K562 (cell line): ENCODE measurements around the gene SCUBE1. TPM values are rescaled to one million over a fixed set of nuclear protein-coding genes. Genes with fewer than 3 reads are reported as not detected.

Experiments used
- ATAC-seq: fragments of 200-7000 bp; cut with Tn5 transposase; 3 replicates; pipeline ENCODE4 v1.9.1; 2020; ENCODE audit warnings: moderate library complexity
- BruUV-seq: library from RNA; stranded (reverse); fragments of 400-500 nt; replicated peaks from 2 replicates; lab custom pipeline; 2021; lab: Mats Ljungman, UMichigan
- CTCF ChIA-PET: fragments of 300-600 bp; formaldehyde crosslinking; extraction: SDS; loops from one replicate; lab custom pipeline; 2021; ENCODE audit warnings: low intra/inter-chr PET ratio; lab: Yijun Ruan, JAX
- POLR2A ChIA-PET: fragments of 300-600, 350-650 bp; sonication (Branson Sonifier 250); formaldehyde crosslinking; extraction: SDS; loops from one replicate; lab custom pipeline; 2021; ENCODE audit warnings: antibody characterized with exemption, inconsistent platforms; lab: Yijun Ruan, JAX
- DNase-seq, 4 experiments: peaks; one replicate each; pipeline versions ENCODE4 v3.0.0 to v3.0.0-alpha.2; 2011 to 2018; ENCODE audit warnings: low spot score in 3 of 4, mixed read lengths in 3 of 4; ENCODE audit errors: extremely low read depth in 1 of 4
- FAIRE-seq: peaks from 2 replicates; lab custom pipeline; 2011; peaks lifted over from hg19 to GRCh38; lab: Jason Lieb, UNC
- H2AFZ ChIP-seq: 2 replicates; pipeline ENCODE4 v1.6.0; 2011; ENCODE audit warnings: low read depth, low read length, control low read depth, inconsistent platforms
- H3K27ac ChIP-seq: fragments of 200-600 bp; 3 replicates; pipeline ENCODE4 v1.8.0; 2011; ENCODE audit warnings: low read depth, mild to moderate bottlenecking, control low read depth, inconsistent platforms, low read length, moderate library complexity, mixed read lengths; ENCODE audit errors: extremely low read depth
- H3K27me3 ChIP-seq, 2 experiments: fragments of 300-600 bp in 1 of 2; 2 replicates in 1 of 2; 3 replicates in 1 of 2; pipeline versions ENCODE4 v1.6.0 to v1.8.0; 2011; ENCODE audit warnings: inconsistent platforms in 2 of 2, low read length in 2 of 2, mild to moderate bottlenecking in 1 of 2, mixed read lengths in 1 of 2, moderate library complexity in 1 of 2; ENCODE audit not compliant: control insufficient read depth in 2 of 2, insufficient read depth in 2 of 2
- H3K36me3 ChIP-seq: fragments of 300-600 bp; 3 replicates; pipeline ENCODE4 v1.8.0; 2011; ENCODE audit warnings: mild to moderate bottlenecking, low read length, inconsistent platforms; ENCODE audit not compliant: control insufficient read depth, insufficient read depth
- H3K4me1 ChIP-seq, 2 experiments: fragments of 200-600 bp in 1 of 2; replicated peaks in 1 of 2; 2 replicates in 1 of 2; 3 replicates in 1 of 2; pipeline versions ENCODE4 v1.5.1 to v1.8.0; 2011; ENCODE audit warnings: inconsistent platforms in 2 of 2, low read length in 2 of 2, mild to moderate bottlenecking in 1 of 2, mixed read lengths in 1 of 2, moderate library complexity in 1 of 2; ENCODE audit not compliant: control insufficient read depth in 2 of 2, insufficient read depth in 2 of 2
- H3K4me2 ChIP-seq: 2 replicates; pipeline ENCODE4 v1.6.1; 2011; ENCODE audit warnings: low read length, control low read depth, inconsistent platforms, mixed read lengths; ENCODE audit not compliant: insufficient read depth
- H3K4me3 ChIP-seq: fragments of 200-600 bp; sonication (generic), shearing (Covaris generic); 2 replicates; pipeline ENCODE4 v1.5.1; 2016; ENCODE audit warnings: control low read depth, inconsistent platforms
- H3K79me2 ChIP-seq: fragments of 200-600 bp; 3 replicates; pipeline ENCODE4 v1.8.0; 2011; ENCODE audit warnings: low read length, inconsistent platforms; ENCODE audit not compliant: control insufficient read depth, insufficient read depth
- H3K9ac ChIP-seq, 2 experiments: 2 replicates each; pipeline versions ENCODE4 v1.6.0 to v1.6.1; 2011; ENCODE audit warnings: low read depth in 2 of 2, low read length in 2 of 2, control low read depth in 1 of 2, inconsistent platforms in 1 of 2, mild to moderate bottlenecking in 1 of 2, mixed read lengths in 1 of 2; ENCODE audit not compliant: insufficient read depth in 1 of 2
- H3K9me1 ChIP-seq: one replicate; pipeline ENCODE4 v1.6.0; 2011; ENCODE audit warnings: inconsistent platforms, mild to moderate bottlenecking, low read length, moderate library complexity; ENCODE audit not compliant: control insufficient read depth, insufficient read depth
- H3K9me3 ChIP-seq: replicated peaks from 2 replicates; pipeline ENCODE4 v1.5.1; 2011; ENCODE audit warnings: low read depth, low read length, inconsistent platforms; ENCODE audit not compliant: control insufficient read depth, insufficient read depth
- H4K20me1 ChIP-seq: replicated peaks from 2 replicates; pipeline ENCODE4 v1.6.1; 2011; ENCODE audit warnings: low read length, inconsistent platforms, mixed read lengths; ENCODE audit not compliant: control insufficient read depth, insufficient read depth
- BACH1 ChIP-seq: fragments of 200-800 bp; sonication (Bioruptor generic); IDR thresholded peaks from 2 replicates; pipeline ENCODE4 v1.6.1; 2016; ENCODE audit warnings: missing genetic modification characterization, missing compliant biosample characterization
- CCAR2 ChIP-seq: fragments of 200-400 bp; formaldehyde crosslinking; IDR thresholded peaks from 2 replicates; pipeline ENCODE4 v1.6.1; 2017; ENCODE audit warnings: mild to moderate bottlenecking, low read depth, low read length
- CGGBP1 ChIP-seq: fragments of 250-450 bp; sonication (Bioruptor Pico); IDR thresholded peaks from 2 replicates; pipeline ENCODE4 v1.9.0; 2021; ENCODE audit warnings: mild to moderate bottlenecking
- ETV5 ChIP-seq: sonication (generic); formaldehyde crosslinking; IDR thresholded peaks from 2 replicates; pipeline ENCODE4 v1.4.0; 2020; ENCODE audit warnings: low read depth, mild to moderate bottlenecking, missing genetic modification reagents
- NCOR1 ChIP-seq: fragments of 450-650 bp; IDR thresholded peaks from 2 replicates; pipeline ENCODE4 v1.6.1; 2016; ENCODE audit warnings: mild to moderate bottlenecking, moderate library complexity
- RCOR1 ChIP-seq, 2 experiments: IDR thresholded peaks; 2 replicates each; pipeline ENCODE4 v1.6.1; 2012; ENCODE audit warnings: low read depth in 2 of 2, low read length in 2 of 2, borderline replicate concordance in 1 of 2, improper control_type of control experiment in 1 of 2
- WGBS: fragments of 100-300 bp; shearing (Covaris generic); methylation state at CpG from one replicate; pipeline ENCODE4 v1.1.6; 2016; ENCODE audit warnings: low coverage, mixed read lengths; ENCODE audit not compliant: insufficient coverage; ENCODE audit errors: missing lambda C conversion rate; 5-methylcytosine and 5-hydroxymethylcytosine counted together
- in situ Hi-C: fragments of 300-500 bp; cut with MboI; formaldehyde crosslinking; loops from 4 replicates; pipeline ENCODE4 v1.15.0; 2018; ENCODE audit warnings: inconsistent platforms, mixed read lengths
- intact Hi-C: fragments of 100-400 bp; cut with micrococcal nuclease; formaldehyde crosslinking; loops from 2 replicates; pipeline ENCODE4 v1.14.2; 2022
- polyA plus RNA-seq, 8 experiments: library from polyadenylated mRNA; depleted of rRNA in 4 of 8; stranded (reverse) in 5 of 8; unstranded in 3 of 8; fragments of >200 nt; fragmentation: Nextera tagmentation in 2 of 8; fragmentation: Illumina TruSeq in 1 of 8; extraction: Ambion mirVana in 2 of 8; extraction: Trizol in 1 of 8; gene quantifications; 2 replicates each; pipeline versions ENCODE4 v1.2.1 to v1.2.3, GENCODE V29; 2011 to 2014; ENCODE audit warnings: inconsistent platforms in 1 of 8, missing spikeins in 1 of 8
- total RNA-seq, 7 experiments: library from RNA; depleted of rRNA in 6 of 7; stranded (reverse); fragments of >200 nt in 6 of 7; fragmentation: Illumina TruSeq in 2 of 7; extraction: Trizol in 2 of 7; gene quantifications; 2 replicates each; pipeline versions ENCODE4 v1.2.1 to v1.2.3, GENCODE V29; 2011 to 2021; ENCODE audit warnings: low replicate concordance in 1 of 7
- TF ChIP-seq, protein P1 (sequence below): sonication (generic); formaldehyde crosslinking; IDR thresholded peaks from 2 replicates; pipeline ENCODE4 v1.8.1; 2023; ENCODE audit warnings: mild to moderate bottlenecking, missing genetic modification reagents
- TF ChIP-seq, protein P2 (sequence below): fragments of 200-800 bp; sonication (Bioruptor generic); IDR thresholded peaks from 2 replicates; pipeline ENCODE4 v1.6.1; 2017; ENCODE audit warnings: missing genetic modification characterization, missing compliant biosample characterization

Gene SCUBE1
- total and polyA plus RNA-seq, 9 of the 15 experiments (the other 6 are each of a cell fraction or from before 2014, with no cell fraction given): 0.03 to 0.47 (median 0.29) TPM; not detected in 6

GRCh38 chr22:43188829-43189545 is 154.2 kb downstream of the SCUBE1 start:
- Histone ChIP-seq H3K9ac (peak overlapping the region in 1 of 2 experiments; percentile 20; a peak in 1 of 4 replicates), H2AFZ (peak overlapping the region; percentile 55; the same call in 1 of the 2 replicates), H3K4me2 (no peak overlapping the region), H3K27me3 (no peaks in the 10 kb centered on the region), H3K4me3 (no peak overlapping the region), H3K4me1 (peaks cover 10 to 15% of the 10 kb centered on the region in 2 experiments; a peak in 4 of 5 replicates), H3K9me3 (no peaks in the 10 kb centered on the region), H3K36me3 (peaks cover 9% of the 10 kb centered on the region; the same call in 2 of the 3 replicates), H3K9me1 (no peaks in the 10 kb centered on the region), H4K20me1 (no peaks in the 10 kb centered on the region), H3K27ac (no peak overlapping the region), H3K79me2 (peaks cover 28% of the 10 kb centered on the region)
- TF ChIP-seq BACH1 (tag) (no peak), ETV5 (no peak), RCOR1 (IDR thresholded peaks at IDR 0.05; ENCODE audit: borderline replicate concordance in 1 of 2, low read depth in 2 of 2, low read length in 2 of 2) (no peak), CCAR2 (no peak), CGGBP1 (CRISPR knock-in tag) (no peak), NCOR1 (no peak)
- TF ChIP-seq, protein P1, sequence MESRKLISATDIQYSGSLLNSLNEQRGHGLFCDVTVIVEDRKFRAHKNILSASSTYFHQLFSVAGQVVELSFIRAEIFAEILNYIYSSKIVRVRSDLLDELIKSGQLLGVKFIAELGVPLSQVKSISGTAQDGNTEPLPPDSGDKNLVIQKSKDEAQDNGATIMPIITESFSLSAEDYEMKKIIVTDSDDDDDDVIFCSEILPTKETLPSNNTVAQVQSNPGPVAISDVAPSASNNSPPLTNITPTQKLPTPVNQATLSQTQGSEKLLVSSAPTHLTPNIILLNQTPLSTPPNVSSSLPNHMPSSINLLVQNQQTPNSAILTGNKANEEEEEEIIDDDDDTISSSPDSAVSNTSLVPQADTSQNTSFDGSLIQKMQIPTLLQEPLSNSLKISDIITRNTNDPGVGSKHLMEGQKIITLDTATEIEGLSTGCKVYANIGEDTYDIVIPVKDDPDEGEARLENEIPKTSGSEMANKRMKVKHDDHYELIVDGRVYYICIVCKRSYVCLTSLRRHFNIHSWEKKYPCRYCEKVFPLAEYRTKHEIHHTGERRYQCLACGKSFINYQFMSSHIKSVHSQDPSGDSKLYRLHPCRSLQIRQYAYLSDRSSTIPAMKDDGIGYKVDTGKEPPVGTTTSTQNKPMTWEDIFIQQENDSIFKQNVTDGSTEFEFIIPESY (CRISPR knock-in tag): no peak
- TF ChIP-seq, protein P2, sequence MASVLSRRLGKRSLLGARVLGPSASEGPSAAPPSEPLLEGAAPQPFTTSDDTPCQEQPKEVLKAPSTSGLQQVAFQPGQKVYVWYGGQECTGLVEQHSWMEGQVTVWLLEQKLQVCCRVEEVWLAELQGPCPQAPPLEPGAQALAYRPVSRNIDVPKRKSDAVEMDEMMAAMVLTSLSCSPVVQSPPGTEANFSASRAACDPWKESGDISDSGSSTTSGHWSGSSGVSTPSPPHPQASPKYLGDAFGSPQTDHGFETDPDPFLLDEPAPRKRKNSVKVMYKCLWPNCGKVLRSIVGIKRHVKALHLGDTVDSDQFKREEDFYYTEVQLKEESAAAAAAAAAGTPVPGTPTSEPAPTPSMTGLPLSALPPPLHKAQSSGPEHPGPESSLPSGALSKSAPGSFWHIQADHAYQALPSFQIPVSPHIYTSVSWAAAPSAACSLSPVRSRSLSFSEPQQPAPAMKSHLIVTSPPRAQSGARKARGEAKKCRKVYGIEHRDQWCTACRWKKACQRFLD (CRISPR knock-in tag): no peak
- intact Hi-C loops: loop anchor here (5.0 kb wide), 1 partner anchor 38 kb away; no protein-coding TSS in a partner anchor
- no peak for FAIRE-seq
- CTCF ChIA-PET: no interaction called here
- POLR2A ChIA-PET: no interaction called here
- 74% methylated on average over 5 of the region's 5 CpGs for WGBS
- BruUV-seq: no TSS peak
- peak in 1 of 4 experiments; percentile 8 for DNase-seq
- ATAC-seq: no peak
- in situ Hi-C loops: no loop called here
